ENCODE data around the gene CDK2AP2.
A peak's percentile ranks its signal among the peaks of the same experiment; 100 is the strongest.
"Not testable (repeated sequence)": the region's sequence is repeated elsewhere in the genome, so short reads cannot be mapped to it uniquely, and the experiment has no call there.

CDK2AP2 gene, protein sequence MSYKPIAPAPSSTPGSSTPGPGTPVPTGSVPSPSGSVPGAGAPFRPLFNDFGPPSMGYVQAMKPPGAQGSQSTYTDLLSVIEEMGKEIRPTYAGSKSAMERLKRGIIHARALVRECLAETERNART

DNA sequence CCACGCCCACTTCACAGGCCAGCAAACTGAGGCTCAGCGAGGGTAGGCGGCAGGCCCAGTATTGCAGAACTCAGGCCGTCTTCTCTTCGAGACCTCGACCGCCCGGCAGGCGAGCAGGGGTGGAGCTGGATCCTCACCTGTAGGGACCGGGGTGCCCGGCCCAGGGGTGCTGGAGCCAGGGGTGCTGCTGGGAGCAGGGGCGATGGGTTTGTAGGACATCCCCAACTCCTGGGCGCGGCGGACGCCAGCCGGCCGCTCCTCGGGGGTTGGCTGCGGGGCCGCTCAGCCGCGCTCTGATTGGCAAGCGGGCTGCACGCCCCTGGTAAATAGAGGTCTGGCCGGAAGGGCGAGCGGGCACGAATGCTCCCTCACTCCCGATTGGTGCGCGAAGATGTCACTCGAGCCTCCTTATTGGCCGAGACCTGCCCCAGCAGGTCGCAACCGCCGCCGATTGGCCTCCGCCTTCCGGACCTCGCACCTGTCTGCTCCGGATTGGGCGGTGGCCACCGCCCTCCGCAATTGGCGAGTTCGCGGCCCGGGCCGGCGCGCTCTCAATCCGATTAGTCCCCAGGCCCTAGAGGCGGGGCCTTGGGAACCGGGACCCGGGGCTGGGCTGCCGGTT is at the start of gene CDK2AP2:
Gene CDK2AP2 (minus strand): TSS at position 299 of the 622 bp plus-strand sequence. CDS start 80 bp downstream, at position 219.
- peaks cover 18% of the 10 kb centered on the region for H3K27me3 Mint-ChIP-seq (ENCODE audit: low read depth)
- H3K9me3 Mint-ChIP-seq, result no peaks in the 10 kb centered on the region
- H3K27ac Mint-ChIP-seq, result peak within 1 kb of the TSS; percentile 80 to 97 (median 94)
- no peaks in the 10 kb centered on the region for H3K36me3 Mint-ChIP-seq (ENCODE audit: low read depth)
- H3K4me3 Mint-ChIP-seq, result peak within 1 kb of the TSS; percentile 88 to 94 (median 90)
- TF ChIP-seq, protein P1, sequence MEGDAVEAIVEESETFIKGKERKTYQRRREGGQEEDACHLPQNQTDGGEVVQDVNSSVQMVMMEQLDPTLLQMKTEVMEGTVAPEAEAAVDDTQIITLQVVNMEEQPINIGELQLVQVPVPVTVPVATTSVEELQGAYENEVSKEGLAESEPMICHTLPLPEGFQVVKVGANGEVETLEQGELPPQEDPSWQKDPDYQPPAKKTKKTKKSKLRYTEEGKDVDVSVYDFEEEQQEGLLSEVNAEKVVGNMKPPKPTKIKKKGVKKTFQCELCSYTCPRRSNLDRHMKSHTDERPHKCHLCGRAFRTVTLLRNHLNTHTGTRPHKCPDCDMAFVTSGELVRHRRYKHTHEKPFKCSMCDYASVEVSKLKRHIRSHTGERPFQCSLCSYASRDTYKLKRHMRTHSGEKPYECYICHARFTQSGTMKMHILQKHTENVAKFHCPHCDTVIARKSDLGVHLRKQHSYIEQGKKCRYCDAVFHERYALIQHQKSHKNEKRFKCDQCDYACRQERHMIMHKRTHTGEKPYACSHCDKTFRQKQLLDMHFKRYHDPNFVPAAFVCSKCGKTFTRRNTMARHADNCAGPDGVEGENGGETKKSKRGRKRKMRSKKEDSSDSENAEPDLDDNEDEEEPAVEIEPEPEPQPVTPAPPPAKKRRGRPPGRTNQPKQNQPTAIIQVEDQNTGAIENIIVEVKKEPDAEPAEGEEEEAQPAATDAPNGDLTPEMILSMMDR (IDR thresholded peaks at IDR 0.05; ENCODE audit: unreplicated experiment in 3 of 3), result no peak
- H3K4me1 Mint-ChIP-seq, result peaks cover 22% of the 10 kb centered on the region

DNA sequence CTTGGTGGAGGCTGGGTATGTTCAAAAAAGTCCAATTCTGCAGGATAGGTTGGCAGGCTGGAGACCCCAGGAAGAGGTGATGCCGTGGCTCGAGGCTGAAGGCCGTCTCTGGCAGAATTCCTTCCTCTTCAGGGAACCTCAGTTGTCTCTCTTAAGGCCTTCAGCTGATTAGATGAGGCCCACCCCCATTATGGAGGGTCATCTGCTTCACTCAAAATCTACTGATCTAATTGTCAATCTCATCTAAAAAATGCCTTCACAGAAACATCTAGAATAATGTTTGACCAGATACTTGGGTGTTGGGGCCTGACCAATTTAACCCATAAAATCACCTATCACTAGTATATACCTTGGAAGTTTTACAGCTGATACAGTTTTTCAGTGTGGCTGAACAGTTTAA is 48.3 kb upstream of the CDK2AP2 start:
- H3K4me3 Mint-ChIP-seq, result no peak overlapping the region
- peaks cover 17% of the 10 kb centered on the region for H3K4me1 Mint-ChIP-seq
- no peaks in the 10 kb centered on the region for H3K36me3 Mint-ChIP-seq (ENCODE audit: low read depth)
- peaks cover 3% of the 10 kb centered on the region for H3K9me3 Mint-ChIP-seq
- peak overlapping the region in 2 of 3 experiments; percentile 1 to 14 for H3K27ac Mint-ChIP-seq
- peaks cover 16% of the 10 kb centered on the region for H3K27me3 Mint-ChIP-seq (ENCODE audit: low read depth)
- TF ChIP-seq, protein P1 (IDR thresholded peaks at IDR 0.05; ENCODE audit: unreplicated experiment in 3 of 3), result no peak

DNA sequence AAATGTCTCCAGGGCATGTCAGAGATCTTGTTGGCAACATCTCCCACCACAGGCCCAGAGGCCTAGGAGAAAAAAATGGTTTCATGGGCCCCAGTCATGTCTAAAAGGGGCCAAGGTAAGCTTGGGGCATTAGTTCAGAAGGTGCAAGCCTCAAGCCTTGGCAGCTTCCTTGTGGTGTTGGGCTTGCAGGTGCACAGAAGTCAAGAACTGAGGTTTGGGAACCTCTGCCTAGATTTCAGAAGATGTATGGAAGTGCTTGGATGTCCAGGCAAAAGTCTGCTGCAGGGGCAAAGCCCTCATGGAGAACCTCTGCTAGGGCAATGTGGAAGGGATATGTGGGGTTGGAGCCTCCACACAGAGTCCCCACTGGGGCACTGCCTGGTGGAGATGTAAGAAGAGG is 43.7 kb upstream of the CDK2AP2 start:
- not testable (repeated sequence) for H3K4me3 Mint-ChIP-seq; H3K27ac Mint-ChIP-seq; H3K9me3 Mint-ChIP-seq; H3K36me3 Mint-ChIP-seq (ENCODE audit: low read depth); H3K4me1 Mint-ChIP-seq
- H3K27me3 Mint-ChIP-seq (ENCODE audit: low read depth), result peaks cover 16% of the 10 kb centered on the region

DNA sequence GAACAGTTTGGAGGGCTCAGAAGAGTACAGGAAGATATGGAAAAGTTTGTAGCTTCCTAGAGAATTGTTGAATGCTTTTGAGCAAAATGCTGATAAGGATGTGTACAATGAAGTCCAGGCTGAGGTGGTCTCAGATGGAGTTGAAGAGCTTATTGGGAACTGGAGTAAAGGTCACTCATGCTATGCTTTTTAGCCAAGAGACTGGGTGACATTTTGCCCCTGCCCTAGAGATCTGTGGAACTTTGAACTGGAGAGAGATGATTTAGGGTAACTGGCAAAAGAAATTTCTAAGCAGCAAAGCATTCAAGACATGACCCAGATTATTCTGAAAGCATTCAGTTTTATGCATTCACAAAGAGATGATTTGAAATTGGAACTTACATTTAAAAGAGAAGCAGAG is 43.2 kb upstream of the CDK2AP2 start:
- Mint-ChIP-seq H3K27ac (no peak overlapping the region), H3K27me3 (ENCODE audit: low read depth) (peaks cover 16% of the 10 kb centered on the region), H3K4me1 (peaks cover 4% of the 10 kb centered on the region), H3K36me3 (ENCODE audit: low read depth) (no peaks in the 10 kb centered on the region), H3K9me3 (peaks cover 9% of the 10 kb centered on the region), H3K4me3 (no peak overlapping the region)
- TF ChIP-seq, protein P1 (IDR thresholded peaks at IDR 0.05; ENCODE audit: unreplicated experiment in 3 of 3), result no peak

DNA sequence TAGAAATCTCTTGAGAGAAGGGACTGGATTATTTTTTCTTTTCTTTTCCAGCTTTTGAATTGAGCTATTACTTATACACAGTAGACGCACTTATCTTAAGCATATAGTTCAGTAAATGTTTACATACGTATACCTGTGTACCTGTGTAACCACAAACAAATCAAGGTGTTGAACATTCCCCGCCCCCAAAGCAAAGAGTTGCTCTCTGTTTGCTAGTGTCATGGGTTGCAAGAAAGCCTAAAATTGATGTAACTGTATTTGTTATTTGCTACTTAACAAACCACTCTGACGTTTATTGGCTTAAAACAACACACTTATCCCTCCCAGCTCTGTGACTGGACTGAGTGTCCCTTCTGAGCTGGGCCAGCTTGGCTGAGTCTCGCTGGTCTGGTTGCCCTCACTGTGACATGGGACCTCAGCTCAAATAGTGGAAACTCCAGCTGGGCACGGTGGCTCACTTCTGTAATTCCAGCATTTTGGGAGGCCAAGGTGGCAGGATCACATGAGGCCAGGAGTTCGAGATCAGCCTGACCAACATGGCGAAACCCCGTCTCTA is 40.7 kb upstream of the CDK2AP2 start:
- no peak overlapping the region for H3K27ac Mint-ChIP-seq
- TF ChIP-seq, protein P1 (IDR thresholded peaks at IDR 0.05; ENCODE audit: unreplicated experiment in 3 of 3), result no peak
- H3K27me3 Mint-ChIP-seq (ENCODE audit: low read depth), result peaks cover 16% of the 10 kb centered on the region
- peaks cover 20% of the 10 kb centered on the region for H3K4me1 Mint-ChIP-seq
- no peaks in the 10 kb centered on the region for H3K36me3 Mint-ChIP-seq (ENCODE audit: low read depth)
- peaks cover 9% of the 10 kb centered on the region for H3K9me3 Mint-ChIP-seq
- H3K4me3 Mint-ChIP-seq, result no peak overlapping the region

DNA sequence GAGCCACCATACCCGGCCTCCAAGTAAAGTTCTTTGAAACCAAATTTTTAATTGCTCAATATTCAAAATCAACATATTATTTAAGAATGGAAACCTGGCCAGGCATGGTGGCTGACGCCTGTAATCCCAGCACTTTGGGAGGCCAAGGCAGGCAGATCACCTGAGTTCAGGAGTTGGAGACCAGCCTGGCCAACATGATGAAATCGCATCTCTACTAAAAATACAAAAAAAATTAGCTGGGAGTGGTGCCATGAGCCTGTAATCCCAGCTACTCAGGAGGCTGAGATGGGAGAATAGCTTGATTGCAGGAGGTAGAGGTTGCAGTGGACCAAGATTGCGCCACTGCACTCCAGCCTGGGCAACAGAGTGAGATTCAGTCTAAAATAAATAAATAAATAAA is 40.1 kb upstream of the CDK2AP2 start:
- not testable (repeated sequence) for H3K27ac Mint-ChIP-seq; H3K4me3 Mint-ChIP-seq; H3K9me3 Mint-ChIP-seq; H3K36me3 Mint-ChIP-seq (ENCODE audit: low read depth)
- Mint-ChIP-seq H3K27me3 (ENCODE audit: low read depth) (peaks cover 16% of the 10 kb centered on the region), H3K4me1 (peaks cover 20% of the 10 kb centered on the region)

DNA sequence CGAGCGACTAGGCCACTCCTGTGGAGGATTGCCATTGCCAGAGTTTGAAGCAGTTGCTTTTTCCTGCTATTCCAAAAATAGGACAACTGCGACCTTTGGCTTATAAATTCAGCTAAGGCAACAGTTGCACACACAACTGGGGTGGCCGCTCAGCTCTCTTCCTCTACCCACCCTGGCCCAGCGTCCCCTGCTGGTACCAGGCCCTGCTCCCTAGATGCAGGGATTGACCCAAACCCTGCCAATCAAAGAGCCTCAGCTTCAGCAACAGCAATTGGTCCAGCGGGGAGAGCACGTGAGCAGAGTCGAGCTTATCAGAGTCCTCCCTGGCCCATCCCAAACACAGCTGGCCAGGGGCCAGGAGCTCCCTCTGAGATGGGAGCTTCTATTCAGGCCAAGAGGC is 37.3 kb upstream of the CDK2AP2 start:
- TF ChIP-seq, protein P1 (IDR thresholded peaks at IDR 0.05; ENCODE audit: unreplicated experiment in 3 of 3), result peak in 1 of 3 experiments; percentile 18
- H3K9me3 Mint-ChIP-seq, result no peaks in the 10 kb centered on the region
- H3K36me3 Mint-ChIP-seq (ENCODE audit: low read depth), result no peaks in the 10 kb centered on the region
- peaks cover 5% of the 10 kb centered on the region for H3K27me3 Mint-ChIP-seq (ENCODE audit: low read depth)
- H3K27ac Mint-ChIP-seq, result peak overlapping the region; percentile 84 to 91 (median 87)
- H3K4me3 Mint-ChIP-seq, result peak overlapping the region in 1 of 3 experiments; percentile 26
- peaks cover 20% of the 10 kb centered on the region for H3K4me1 Mint-ChIP-seq
